K562 (cell line): Measurements from ENCODE around the gene CPED1. TPM values are rescaled to one million over a fixed set of nuclear protein-coding genes. Genes with fewer than 3 reads are reported as not detected.

ENCODE experiments used
- ARID1B ChIP-seq: fragments of 450-650 bp; IDR thresholded peaks from 2 replicates; pipeline ENCODE4 v1.6.1; 2016; ENCODE audit warnings: antibody characterized with exemption, mild to moderate bottlenecking, inconsistent platforms
- CHD1 ChIP-seq: fragments of 200-600 bp; sonication (generic); IDR thresholded peaks from one replicate; pipeline ENCODE4 v1.6.1; 2012; ENCODE audit warnings: mild to moderate bottlenecking, moderate library complexity, low read length, inconsistent platforms
- DDX20 ChIP-seq: fragments of 450-650 bp; IDR thresholded peaks from 2 replicates; pipeline ENCODE4 v1.6.1; 2016; ENCODE audit warnings: missing genetic modification characterization, low read depth, mild to moderate bottlenecking, missing compliant biosample characterization, moderate library complexity
- EGR1 ChIP-seq: fragments of 450-650 bp; conservative IDR thresholded peaks from 2 replicates; pipeline ENCODE4 v1.6.1; 2017; ENCODE audit warnings: mild to moderate bottlenecking
- ESRRB ChIP-seq: fragments of 250-450 bp; sonication (Bioruptor Pico); IDR thresholded peaks from 2 replicates; pipeline ENCODE4 v1.5.0; 2020; ENCODE audit warnings: mild to moderate bottlenecking, moderate library complexity, borderline replicate concordance
- ETS2 ChIP-seq: IDR thresholded peaks from 2 replicates; pipeline ENCODE4 v1.6.1; 2016; ENCODE audit warnings: borderline replicate concordance, missing genetic modification characterization, mild to moderate bottlenecking, moderate library complexity, missing compliant biosample characterization; ENCODE audit not compliant: poor library complexity, severe bottlenecking
- EWSR1 ChIP-seq: fragments of 450-650 bp; IDR thresholded peaks from 2 replicates; pipeline ENCODE4 v1.6.1; 2018; ENCODE audit warnings: borderline replicate concordance, mild to moderate bottlenecking, low read depth, moderate library complexity; ENCODE audit not compliant: partially characterized antibody
- HNRNPLL ChIP-seq: fragments of 200-400 bp; formaldehyde crosslinking; IDR thresholded peaks from 2 replicates; pipeline ENCODE4 v1.6.1; 2017; ENCODE audit warnings: low read length, low read depth, mild to moderate bottlenecking; ENCODE audit not compliant: poor library complexity, severe bottlenecking
- KAT8 ChIP-seq: fragments of 450-650 bp; IDR thresholded peaks from 2 replicates; pipeline ENCODE4 v1.6.1; 2016; ENCODE audit warnings: low read depth, mild to moderate bottlenecking
- MTA2 ChIP-seq: fragments of 450-650 bp; IDR thresholded peaks from 2 replicates; pipeline ENCODE4 v1.6.1; 2016; ENCODE audit warnings: low read depth
- MXI1 ChIP-seq: IDR thresholded peaks from 2 replicates; pipeline ENCODE4 v1.6.1; 2011; ENCODE audit warnings: low read depth, mild to moderate bottlenecking, improper control_type of control experiment, low read length
- NFATC3 ChIP-seq: fragments of 450-650 bp; IDR thresholded peaks from 2 replicates; pipeline ENCODE4 v1.6.1; 2017; ENCODE audit warnings: mild to moderate bottlenecking
- NUFIP1 ChIP-seq: fragments of 450-650 bp; IDR thresholded peaks from 2 replicates; pipeline ENCODE4 v1.6.1; 2018; ENCODE audit not compliant: partially characterized antibody
- PCBP1 ChIP-seq: fragments of 200-400 bp; formaldehyde crosslinking; IDR thresholded peaks from 2 replicates; pipeline ENCODE4 v1.6.1; 2018; ENCODE audit warnings: mild to moderate bottlenecking, low read depth, low read length; ENCODE audit not compliant: poor library complexity, severe bottlenecking
- SMARCE1 ChIP-seq: fragments of 450-650 bp; IDR thresholded peaks from 2 replicates; pipeline ENCODE4 v1.7.1; 2016; ENCODE audit warnings: mild to moderate bottlenecking
- TCF7L2 ChIP-seq: fragments of 150-350 bp; IDR thresholded peaks from 2 replicates; pipeline ENCODE4 v1.6.1; 2016; ENCODE audit warnings: low read depth, mild to moderate bottlenecking, low read length, moderate library complexity
- TEAD2 ChIP-seq: fragments of 450-650 bp; IDR thresholded peaks from 2 replicates; pipeline ENCODE4 v1.6.1; 2016; ENCODE audit warnings: missing genetic modification characterization, control low read depth, missing compliant biosample characterization
- ZBTB17 ChIP-seq: fragments of 450-650 bp; formaldehyde crosslinking; IDR thresholded peaks from 2 replicates; pipeline ENCODE4 v1.4.0; 2020; ENCODE audit warnings: mild to moderate bottlenecking
- ZNF217 ChIP-seq: sonication (generic); formaldehyde crosslinking; IDR thresholded peaks from 2 replicates; pipeline ENCODE4 v1.8.0; 2022; ENCODE audit warnings: mild to moderate bottlenecking, missing genetic modification reagents
- ZSCAN29 ChIP-seq: fragments of 450-650 bp; IDR thresholded peaks from 2 replicates; pipeline ENCODE4 v1.6.1; 2017
- polyA plus RNA-seq, 8 experiments: library from polyadenylated mRNA; depleted of rRNA in 4 of 8; stranded (reverse) in 5 of 8; unstranded in 3 of 8; fragments of >200 nt; fragmentation: Nextera tagmentation in 2 of 8; fragmentation: Illumina TruSeq in 1 of 8; extraction: Ambion mirVana in 2 of 8; extraction: Trizol in 1 of 8; gene quantifications; 2 replicates each; pipeline versions ENCODE4 v1.2.1 to v1.2.3, GENCODE V29; 2011 to 2014; ENCODE audit warnings: inconsistent platforms in 1 of 8, missing spikeins in 1 of 8
- total RNA-seq, 7 experiments: library from RNA; depleted of rRNA in 6 of 7; stranded (reverse); fragments of >200 nt in 6 of 7; fragmentation: Illumina TruSeq in 2 of 7; extraction: Trizol in 2 of 7; gene quantifications; 2 replicates each; pipeline versions ENCODE4 v1.2.1 to v1.2.3, GENCODE V29; 2011 to 2021; ENCODE audit warnings: low replicate concordance in 1 of 7
- TF ChIP-seq, protein P1 (sequence below): fragments of 450-650 bp; formaldehyde crosslinking; IDR thresholded peaks from 2 replicates; pipeline ENCODE4 v1.4.0; 2020; ENCODE audit warnings: mild to moderate bottlenecking
- TF ChIP-seq, protein P2 (sequence below): sonication (generic); IDR thresholded peaks from 2 replicates; pipeline ENCODE4 v1.6.1; 2016
- TF ChIP-seq, protein P3 (sequence below): sonication (generic); formaldehyde crosslinking; IDR thresholded peaks from 2 replicates; pipeline ENCODE4 v1.8.0; 2022; ENCODE audit warnings: mild to moderate bottlenecking, missing genetic modification reagents
- TF ChIP-seq, protein P4 (sequence below): fragments of 200-800 bp; sonication (Bioruptor generic); IDR thresholded peaks from 2 replicates; pipeline ENCODE4 v1.6.1; 2017; ENCODE audit warnings: missing genetic modification characterization, missing compliant biosample characterization
- TF ChIP-seq, protein P5 (sequence below): IDR thresholded peaks from 2 replicates; pipeline ENCODE4 v1.6.1; 2011; ENCODE audit not compliant: insufficient read length; ENCODE audit errors: extremely low read depth

The CPED1 gene
- total and polyA plus RNA-seq, 9 of the 15 experiments (the other 6 are each of a cell fraction or from before 2014, with no cell fraction given), result 195 to 393 (median 290) TPM

DNA sequence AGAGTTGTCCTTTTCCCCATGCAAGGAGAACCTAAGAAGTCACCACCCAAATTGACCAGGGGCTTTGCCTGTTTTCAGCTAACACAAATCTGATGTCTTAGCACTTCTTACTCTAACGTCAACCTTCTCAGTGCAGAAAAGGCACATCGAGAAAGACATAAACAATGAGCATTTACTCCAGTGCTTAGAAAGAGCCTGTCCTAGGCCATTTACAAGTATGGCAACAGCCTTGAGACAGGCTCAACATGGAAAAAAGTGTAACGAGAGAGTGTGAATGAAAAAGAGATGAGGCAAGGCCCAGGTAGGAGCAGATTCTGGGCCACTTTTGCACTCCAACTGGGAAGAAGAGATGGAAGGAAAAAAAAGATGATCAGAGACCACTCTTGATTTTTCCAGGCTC lies 54.4 kb downstream of the CPED1 start (continued):
- TF ChIP-seq, protein P1, sequence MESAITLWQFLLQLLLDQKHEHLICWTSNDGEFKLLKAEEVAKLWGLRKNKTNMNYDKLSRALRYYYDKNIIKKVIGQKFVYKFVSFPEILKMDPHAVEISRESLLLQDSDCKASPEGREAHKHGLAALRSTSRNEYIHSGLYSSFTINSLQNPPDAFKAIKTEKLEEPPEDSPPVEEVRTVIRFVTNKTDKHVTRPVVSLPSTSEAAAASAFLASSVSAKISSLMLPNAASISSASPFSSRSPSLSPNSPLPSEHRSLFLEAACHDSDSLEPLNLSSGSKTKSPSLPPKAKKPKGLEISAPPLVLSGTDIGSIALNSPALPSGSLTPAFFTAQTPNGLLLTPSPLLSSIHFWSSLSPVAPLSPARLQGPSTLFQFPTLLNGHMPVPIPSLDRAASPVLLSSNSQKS (CRISPR knock-in tag), result no peak
- TF ChIP-seq CHD1 (no peak), TCF7L2 (no peak), HNRNPLL (no peak), EGR1 (no peak), MTA2 (no peak), SMARCE1 (no peak), KAT8 (no peak), ZSCAN29 (no peak), PCBP1 (no peak), DDX20 (tag) (peak; percentile 42; the same call in 1 of the 2 replicates), ARID1B (no peak), ESRRB (CRISPR knock-in tag) (no peak), TEAD2 (0 out of 2 replicates have a peak, but pooled peaks have one; percentile 32), MXI1 (no peak), ZBTB17 (CRISPR knock-in tag) (peak; percentile 79), NFATC3 (no peak), ETS2 (no peak), ZNF217 (no peak), NUFIP1 (no peak), EWSR1 (no peak)
- TF ChIP-seq, protein P2, sequence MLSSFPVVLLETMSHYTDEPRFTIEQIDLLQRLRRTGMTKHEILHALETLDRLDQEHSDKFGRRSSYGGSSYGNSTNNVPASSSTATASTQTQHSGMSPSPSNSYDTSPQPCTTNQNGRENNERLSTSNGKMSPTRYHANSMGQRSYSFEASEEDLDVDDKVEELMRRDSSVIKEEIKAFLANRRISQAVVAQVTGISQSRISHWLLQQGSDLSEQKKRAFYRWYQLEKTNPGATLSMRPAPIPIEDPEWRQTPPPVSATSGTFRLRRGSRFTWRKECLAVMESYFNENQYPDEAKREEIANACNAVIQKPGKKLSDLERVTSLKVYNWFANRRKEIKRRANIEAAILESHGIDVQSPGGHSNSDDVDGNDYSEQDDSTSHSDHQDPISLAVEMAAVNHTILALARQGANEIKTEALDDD, result no peak
- TF ChIP-seq, protein P3, sequence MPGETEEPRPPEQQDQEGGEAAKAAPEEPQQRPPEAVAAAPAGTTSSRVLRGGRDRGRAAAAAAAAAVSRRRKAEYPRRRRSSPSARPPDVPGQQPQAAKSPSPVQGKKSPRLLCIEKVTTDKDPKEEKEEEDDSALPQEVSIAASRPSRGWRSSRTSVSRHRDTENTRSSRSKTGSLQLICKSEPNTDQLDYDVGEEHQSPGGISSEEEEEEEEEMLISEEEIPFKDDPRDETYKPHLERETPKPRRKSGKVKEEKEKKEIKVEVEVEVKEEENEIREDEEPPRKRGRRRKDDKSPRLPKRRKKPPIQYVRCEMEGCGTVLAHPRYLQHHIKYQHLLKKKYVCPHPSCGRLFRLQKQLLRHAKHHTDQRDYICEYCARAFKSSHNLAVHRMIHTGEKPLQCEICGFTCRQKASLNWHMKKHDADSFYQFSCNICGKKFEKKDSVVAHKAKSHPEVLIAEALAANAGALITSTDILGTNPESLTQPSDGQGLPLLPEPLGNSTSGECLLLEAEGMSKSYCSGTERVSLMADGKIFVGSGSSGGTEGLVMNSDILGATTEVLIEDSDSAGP (CRISPR knock-in tag), result no peak
- TF ChIP-seq, protein P4, sequence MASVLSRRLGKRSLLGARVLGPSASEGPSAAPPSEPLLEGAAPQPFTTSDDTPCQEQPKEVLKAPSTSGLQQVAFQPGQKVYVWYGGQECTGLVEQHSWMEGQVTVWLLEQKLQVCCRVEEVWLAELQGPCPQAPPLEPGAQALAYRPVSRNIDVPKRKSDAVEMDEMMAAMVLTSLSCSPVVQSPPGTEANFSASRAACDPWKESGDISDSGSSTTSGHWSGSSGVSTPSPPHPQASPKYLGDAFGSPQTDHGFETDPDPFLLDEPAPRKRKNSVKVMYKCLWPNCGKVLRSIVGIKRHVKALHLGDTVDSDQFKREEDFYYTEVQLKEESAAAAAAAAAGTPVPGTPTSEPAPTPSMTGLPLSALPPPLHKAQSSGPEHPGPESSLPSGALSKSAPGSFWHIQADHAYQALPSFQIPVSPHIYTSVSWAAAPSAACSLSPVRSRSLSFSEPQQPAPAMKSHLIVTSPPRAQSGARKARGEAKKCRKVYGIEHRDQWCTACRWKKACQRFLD (CRISPR knock-in tag), result no peak; the same call in none of the 2 replicates
- TF ChIP-seq, protein P5, sequence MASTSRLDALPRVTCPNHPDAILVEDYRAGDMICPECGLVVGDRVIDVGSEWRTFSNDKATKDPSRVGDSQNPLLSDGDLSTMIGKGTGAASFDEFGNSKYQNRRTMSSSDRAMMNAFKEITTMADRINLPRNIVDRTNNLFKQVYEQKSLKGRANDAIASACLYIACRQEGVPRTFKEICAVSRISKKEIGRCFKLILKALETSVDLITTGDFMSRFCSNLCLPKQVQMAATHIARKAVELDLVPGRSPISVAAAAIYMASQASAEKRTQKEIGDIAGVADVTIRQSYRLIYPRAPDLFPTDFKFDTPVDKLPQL, result no peak
